CD14-positive monocyte (primary cell): ENCODE measurements around the gene PRCP. TPM values are rescaled to one million over a fixed set of nuclear protein-coding genes. Genes with fewer than 3 reads are reported as not detected.

Experiments
- DNase-seq, 3 donors: peaks; one replicate each; pipeline ENCODE4 v3.0.0-alpha.2; 2011 to 2022
- H2AFZ ChIP-seq: 2 replicates; pipeline ENCODE4 v1.6.0; 2012; ENCODE audit warnings: mild to moderate bottlenecking, low read depth, low read length, inconsistent platforms; ENCODE audit not compliant: insufficient read depth, poor library complexity, severe bottlenecking
- H3K27ac ChIP-seq, 2 donors: 1 replicate in 1 of 2; 2 replicates in 1 of 2; pipeline ENCODE4 v1.5.1; 2012 to 2013; ENCODE audit warnings: low read length in 2 of 2, control low read depth in 1 of 2, inconsistent platforms in 1 of 2, low read depth in 1 of 2, mild to moderate bottlenecking in 1 of 2
- H3K27me3 ChIP-seq, 2 donors: one replicate each; pipeline versions ENCODE4 v1.6.0 to v1.6.1; 2011 to 2013; ENCODE audit warnings: low read length in 2 of 2; ENCODE audit not compliant: control insufficient read depth in 2 of 2, insufficient read depth in 2 of 2
- H3K36me3 ChIP-seq, 2 donors: replicated peaks in 1 of 2; 1 replicate in 1 of 2; 2 replicates in 1 of 2; pipeline versions ENCODE4 v1.5.1 to v1.6.1; 2012 to 2013; ENCODE audit warnings: low read length in 2 of 2, control low read depth in 1 of 2, inconsistent platforms in 1 of 2, mild to moderate bottlenecking in 1 of 2; ENCODE audit not compliant: insufficient read depth in 2 of 2, control insufficient read depth in 1 of 2
- H3K4me1 ChIP-seq, 2 donors: 1 replicate in 1 of 2; 2 replicates in 1 of 2; pipeline versions ENCODE4 v1.5.1 to v1.6.1; 2012 to 2013; ENCODE audit warnings: low read length in 2 of 2, control low read depth in 1 of 2, inconsistent platforms in 1 of 2, mild to moderate bottlenecking in 1 of 2, moderate library complexity in 1 of 2; ENCODE audit not compliant: insufficient read depth in 2 of 2, control insufficient read depth in 1 of 2
- H3K4me2 ChIP-seq: replicated peaks from 2 replicates; pipeline ENCODE3; 2012; ENCODE audit warnings: low read length, moderate library complexity, mild to moderate bottlenecking; ENCODE audit not compliant: poor library complexity, severe bottlenecking; ENCODE audit errors: extremely low read depth
- H3K4me3 ChIP-seq, 3 experiments: fragments of 200-600 bp in 1 of 3; sonication (generic) in 1 of 3; replicated peaks in 1 of 3; 1 replicate in 2 of 3; 2 replicates in 1 of 3; pipeline ENCODE4 v1.5.1; 2011 to 2013; ENCODE audit warnings: low read length in 3 of 3, mild to moderate bottlenecking in 3 of 3, control low read depth in 2 of 3, low read depth in 2 of 3, inconsistent platforms in 1 of 3, moderate library complexity in 1 of 3
- H3K79me2 ChIP-seq: 2 replicates; pipeline ENCODE4 v1.6.0; 2012; ENCODE audit warnings: mild to moderate bottlenecking, control low read depth, inconsistent platforms, low read length, moderate library complexity; ENCODE audit not compliant: insufficient read depth
- H3K9ac ChIP-seq: 2 replicates; pipeline ENCODE4 v1.6.0; 2017; ENCODE audit warnings: low read length, mild to moderate bottlenecking; ENCODE audit not compliant: insufficient read depth, poor library complexity, severe bottlenecking
- H3K9me3 ChIP-seq, 2 donors: replicated peaks in 1 of 2; 1 replicate in 1 of 2; 2 replicates in 1 of 2; pipeline versions ENCODE4 v1.5.1 to v1.6.1; 2012 to 2013; ENCODE audit warnings: low read length in 2 of 2, control low read depth in 1 of 2; ENCODE audit not compliant: control insufficient read depth in 1 of 2, insufficient read depth in 1 of 2
- H4K20me1 ChIP-seq: 2 replicates; pipeline ENCODE4 v1.6.0; 2012; ENCODE audit warnings: mild to moderate bottlenecking, low read length, control low read depth, moderate library complexity; ENCODE audit not compliant: insufficient read depth
- H3K27ac Mint-ChIP-seq, 7 donors: one replicate each; pipeline ENCODE4 v1.8.0; 2020; ENCODE audit warnings: mild to moderate bottlenecking in 7 of 7, mixed read lengths in 7 of 7, moderate library complexity in 6 of 7, inconsistent platforms in 2 of 7
- H3K27me3 Mint-ChIP-seq, 3 donors: one replicate each; pipeline ENCODE4 v1.8.0; 2021 to 2022; ENCODE audit warnings: low read depth in 3 of 3, mild to moderate bottlenecking in 3 of 3, mixed read lengths in 3 of 3, moderate library complexity in 3 of 3, inconsistent platforms in 1 of 3
- H3K36me3 Mint-ChIP-seq, 2 donors: one replicate each; pipeline ENCODE4 v1.8.0; 2020; ENCODE audit warnings: mixed read lengths in 2 of 2, inconsistent platforms in 1 of 2, mild to moderate bottlenecking in 1 of 2
- H3K4me1 Mint-ChIP-seq: one replicate; pipeline ENCODE4 v1.8.0; 2020; ENCODE audit warnings: mild to moderate bottlenecking, mixed read lengths
- H3K4me3 Mint-ChIP-seq, 2 donors: one replicate each; pipeline ENCODE4 v1.8.0; 2020; ENCODE audit warnings: mild to moderate bottlenecking in 2 of 2, mixed read lengths in 2 of 2, moderate library complexity in 1 of 2
- H3K9me3 Mint-ChIP-seq, 7 donors: one replicate each; pipeline ENCODE4 v1.8.0; 2020 to 2022; ENCODE audit warnings: mixed read lengths in 7 of 7, mild to moderate bottlenecking in 6 of 7, moderate library complexity in 6 of 7, inconsistent platforms in 2 of 7
- WGBS: methylation state at CpG from one replicate; pipeline ENCODE4 v1.1.5; 2013; ENCODE audit warnings: missing lambda C conversion rate; ENCODE audit not compliant: insufficient coverage; 5-methylcytosine and 5-hydroxymethylcytosine counted together
- intact Hi-C, 2 donors: fragments of 100-400 bp; cut with micrococcal nuclease; formaldehyde crosslinking; loops; one replicate each; pipeline versions ENCODE4 v1.15.0 to v1.15.1; 2023
- polyA plus RNA-seq, 3 donors: library from polyadenylated mRNA; depleted of rRNA in 1 of 3; unstranded in 2 of 3; stranded (reverse) in 1 of 3; fragments of 300-500 nt in 2 of 3; fragments of >200 nt in 1 of 3; fragmentation: Illumina TruSeq in 2 of 3; gene quantifications; 1 replicate in 2 of 3; 2 replicates in 1 of 3; pipeline ENCODE4 v1.2.3, GENCODE V29; 2012 to 2021
- TF ChIP-seq, protein P1 (sequence below): fragments of 200-600 bp; IDR thresholded peaks from one replicate; pipeline ENCODE4 v1.8.0; 2022; ENCODE audit warnings: antibody characterized with exemption, mild to moderate bottlenecking

PRCP gene
- polyA plus RNA-seq, 3 donors, result 68.0 to 228 (median 186) TPM

DNA sequence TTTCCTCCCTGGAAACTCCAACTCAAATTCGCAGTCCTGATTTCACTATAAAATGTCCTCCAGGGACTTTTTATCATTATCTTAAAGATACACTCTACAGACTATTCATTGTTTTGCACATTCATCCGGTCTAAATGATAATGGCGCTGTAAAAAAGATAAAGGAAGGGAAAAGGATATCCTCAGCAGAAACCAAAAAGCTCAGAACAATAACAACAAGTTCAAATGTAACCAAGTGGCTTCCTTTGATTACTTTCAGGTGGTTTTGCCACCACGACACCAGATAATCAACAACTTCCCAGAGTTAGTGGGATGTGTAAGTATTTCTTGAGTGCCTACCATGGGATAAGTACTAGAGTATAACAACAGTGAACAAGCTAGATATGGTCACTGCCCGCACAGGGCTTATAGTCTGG, 26.3 kb downstream of the PRCP start:
- H3K27me3 Mint-ChIP-seq, result no peaks in the 10 kb centered on the region
- no peak overlapping the region for H3K4me3 Mint-ChIP-seq
- Histone ChIP-seq H4K20me1 (peaks cover 40% of the 10 kb centered on the region), H3K9me3 (peaks cover 6 to 13% of the 10 kb centered on the region in 2 donors), H3K27me3 (no peaks in the 10 kb centered on the region), H3K4me1 (peaks cover 10 to 11% of the 10 kb centered on the region in 2 donors), H2AFZ (no peak overlapping the region), H3K36me3 (peaks cover 0 to 5% of the 10 kb centered on the region in 2 donors), H3K4me3 (no peak overlapping the region), H3K4me2 (no peak overlapping the region), H3K9ac (no peak overlapping the region), H3K27ac (no peak overlapping the region), H3K79me2 (peaks cover 13% of the 10 kb centered on the region)
- peaks cover 7 to 17% of the 10 kb centered on the region in 2 donors for H3K36me3 Mint-ChIP-seq
- TF ChIP-seq, protein P1, sequence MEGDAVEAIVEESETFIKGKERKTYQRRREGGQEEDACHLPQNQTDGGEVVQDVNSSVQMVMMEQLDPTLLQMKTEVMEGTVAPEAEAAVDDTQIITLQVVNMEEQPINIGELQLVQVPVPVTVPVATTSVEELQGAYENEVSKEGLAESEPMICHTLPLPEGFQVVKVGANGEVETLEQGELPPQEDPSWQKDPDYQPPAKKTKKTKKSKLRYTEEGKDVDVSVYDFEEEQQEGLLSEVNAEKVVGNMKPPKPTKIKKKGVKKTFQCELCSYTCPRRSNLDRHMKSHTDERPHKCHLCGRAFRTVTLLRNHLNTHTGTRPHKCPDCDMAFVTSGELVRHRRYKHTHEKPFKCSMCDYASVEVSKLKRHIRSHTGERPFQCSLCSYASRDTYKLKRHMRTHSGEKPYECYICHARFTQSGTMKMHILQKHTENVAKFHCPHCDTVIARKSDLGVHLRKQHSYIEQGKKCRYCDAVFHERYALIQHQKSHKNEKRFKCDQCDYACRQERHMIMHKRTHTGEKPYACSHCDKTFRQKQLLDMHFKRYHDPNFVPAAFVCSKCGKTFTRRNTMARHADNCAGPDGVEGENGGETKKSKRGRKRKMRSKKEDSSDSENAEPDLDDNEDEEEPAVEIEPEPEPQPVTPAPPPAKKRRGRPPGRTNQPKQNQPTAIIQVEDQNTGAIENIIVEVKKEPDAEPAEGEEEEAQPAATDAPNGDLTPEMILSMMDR, result no peak
- H3K27ac Mint-ChIP-seq, result no peak overlapping the region
- no CpG with 5 or more reads among the region's 5 CpGs for WGBS
- intact Hi-C loops, result no loop called here
- DNase-seq, result no peak
- H3K9me3 Mint-ChIP-seq, result peaks cover 9 to 23% (median 16%) of the 10 kb centered on the region in 7 donors
- H3K4me1 Mint-ChIP-seq, result peaks cover 16% of the 10 kb centered on the region

DNA sequence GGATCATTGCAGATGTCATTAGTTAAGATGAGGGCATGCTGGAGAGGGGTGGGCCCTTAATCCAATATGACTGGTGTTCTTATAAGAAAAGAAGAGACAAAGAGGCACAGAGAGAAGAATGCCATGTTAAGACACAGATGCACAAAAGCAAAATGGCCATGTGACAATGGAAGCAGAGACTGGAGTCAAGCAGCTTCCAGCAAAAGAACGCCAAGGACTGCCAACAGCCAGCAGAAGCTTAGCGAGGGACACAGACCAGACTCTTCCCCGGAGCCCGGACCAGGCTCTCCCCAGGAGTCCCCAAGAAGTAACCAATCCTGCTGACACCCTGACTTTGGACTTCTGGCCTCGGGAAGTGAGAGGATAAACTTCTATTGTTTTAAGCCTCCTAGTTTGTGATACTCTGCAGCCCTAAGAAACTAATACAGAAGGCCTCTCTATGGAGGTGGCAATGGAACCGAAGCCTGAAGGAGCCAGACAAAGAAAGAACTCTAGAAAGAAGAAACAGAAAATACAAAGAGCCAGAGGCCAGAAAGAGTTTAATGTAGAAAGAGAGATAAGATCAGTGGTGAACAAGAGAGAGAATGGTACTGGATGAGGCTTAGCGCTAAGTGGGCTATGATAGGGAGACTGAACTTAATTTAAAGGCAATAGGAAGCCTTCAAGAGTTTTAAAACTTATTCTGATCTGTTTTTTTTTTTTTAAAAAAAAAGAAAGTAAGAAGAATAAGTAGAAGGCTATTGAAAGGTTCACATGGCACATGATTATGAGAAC, 27.7 kb downstream of the PRCP start:
- peaks cover 15% of the 10 kb centered on the region for H3K79me2 ChIP-seq
- no peak overlapping the region for H2AFZ ChIP-seq
- H3K4me1 Mint-ChIP-seq, result peaks cover 22% of the 10 kb centered on the region
- no peak for DNase-seq
- no peak overlapping the region for H3K4me2 ChIP-seq
- intact Hi-C loops, result no loop called here
- H3K27me3 Mint-ChIP-seq, result no peaks in the 10 kb centered on the region
- peaks cover 5 to 10% of the 10 kb centered on the region in 2 donors for H3K9me3 ChIP-seq
- H3K36me3 Mint-ChIP-seq, result peaks cover 5 to 7% of the 10 kb centered on the region in 2 donors
- no peak overlapping the region for H3K27ac Mint-ChIP-seq
- H3K9me3 Mint-ChIP-seq, result peaks cover 3 to 11% (median 6%) of the 10 kb centered on the region in 7 donors
- no peak overlapping the region for H3K9ac ChIP-seq
- H3K4me3 ChIP-seq, result no peak overlapping the region
- H3K27ac ChIP-seq, result no peak overlapping the region
- H3K4me3 Mint-ChIP-seq, result no peak overlapping the region
- 93% methylated on average over 5 of the region's 7 CpGs for WGBS
- peaks cover 15 to 20% of the 10 kb centered on the region in 2 donors for H3K4me1 ChIP-seq
- no peaks in the 10 kb centered on the region for H3K27me3 ChIP-seq
- peaks cover 41% of the 10 kb centered on the region for H4K20me1 ChIP-seq
- TF ChIP-seq, protein P1, result no peak
- H3K36me3 ChIP-seq, result peaks cover 0 to 5% of the 10 kb centered on the region in 2 donors
